ENCODE measurements around the gene NUDT9. TPM values are rescaled to one million over a fixed set of nuclear protein-coding genes. Genes with fewer than 3 reads are reported as not detected.
A peak's percentile ranks its signal among the peaks of the same experiment; 100 is the strongest.
"Not testable (repeated sequence)": the region's sequence is repeated elsewhere in the genome, so short reads cannot be mapped to it uniquely, and the experiment has no call there.

The NUDT9 gene
- total RNA-seq, 4 donors from 2014 or later = 23.1 to 40.9 (median 39.0) TPM

GRCh38 chr4:87387237-87387636, 35.1 kb upstream of the NUDT9 start:
- Histone ChIP-seq H3K4me3 (no peak overlapping the region), H3K27ac (no peak overlapping the region), H3K27me3 (no peaks in the 10 kb centered on the region), H3K36me3 (no peaks in the 10 kb centered on the region), H3K9me3 (peaks cover 0 to 4% of the 10 kb centered on the region in 2 donors), H3K4me1 (no peaks in the 10 kb centered on the region)
- no peak for DNase-seq
- intact Hi-C loops (cut with DNase I; ENCODE audit: low total_unique reads) = loop anchor here (10.0 kb wide), 1 partner anchor 78 kb away; no protein-coding TSS in a partner anchor
- TF ChIP-seq CTCF (IDR thresholded peaks at IDR 0.05) (no peak), POLR2A (IDR thresholded peaks at IDR 0.05) (no peak)

GRCh38 chr4:87388901-87389300, 33.5 kb upstream of the NUDT9 start:
- Histone ChIP-seq H3K9me3 (peaks cover 0 to 4% of the 10 kb centered on the region in 2 donors), H3K27ac (peak overlapping the region; percentile 94 to 97), H3K4me3 (peak overlapping the region in 1 of 2 donors; percentile 59), H3K27me3 (no peaks in the 10 kb centered on the region), H3K36me3 (no peaks in the 10 kb centered on the region), H3K4me1 (no peaks in the 10 kb centered on the region)
- no peak for DNase-seq
- no peak for TF ChIP-seq CTCF (IDR thresholded peaks at IDR 0.05)
- TF ChIP-seq POLR2A (IDR thresholded peaks at IDR 0.05) = no peak
- intact Hi-C loops (cut with DNase I; ENCODE audit: low total_unique reads) = loop anchor here (10.0 kb wide), 1 partner anchor 76 kb away; no protein-coding TSS in a partner anchor

GRCh38 chr4:87390055-87390454, 32.3 kb upstream of the NUDT9 start:
- H3K36me3 ChIP-seq; H3K27me3 ChIP-seq; H3K4me1 ChIP-seq; DNase-seq; H3K9me3 ChIP-seq; intact Hi-C loops (cut with DNase I; ENCODE audit: low total_unique reads): not testable (repeated sequence)
- peak overlapping the region; percentile 54 to 59 for H3K4me3 ChIP-seq
- H3K27ac ChIP-seq = peak overlapping the region; percentile 94 to 97

GRCh38 chr4:87390551-87390890, 31.9 kb upstream of the NUDT9 start:
- peaks cover 0 to 4% of the 10 kb centered on the region in 2 donors for H3K9me3 ChIP-seq
- H3K27me3 ChIP-seq = no peaks in the 10 kb centered on the region
- TF ChIP-seq POLR2A (IDR thresholded peaks at IDR 0.05) = no peak
- TF ChIP-seq CTCF (IDR thresholded peaks at IDR 0.05) = no peak
- H3K36me3 ChIP-seq = no peaks in the 10 kb centered on the region
- intact Hi-C loops (cut with DNase I; ENCODE audit: low total_unique reads) = no loop called here
- DNase-seq = no peak
- peak overlapping the region; percentile 94 to 97 for H3K27ac ChIP-seq
- H3K4me1 ChIP-seq = no peaks in the 10 kb centered on the region
- H3K4me3 ChIP-seq = peak overlapping the region; percentile 54 to 59

- intact Hi-C loops (cut with DNase I; ENCODE audit: low total_unique reads) = no loop called here
- Histone ChIP-seq H3K36me3 (no peaks in the 10 kb centered on the region), H3K9me3 (peaks cover 0 to 4% of the 10 kb centered on the region in 2 donors), H3K27me3 (no peaks in the 10 kb centered on the region), H3K4me3 (peak within 1 kb of the TSS; percentile 54 to 59), H3K27ac (peak within 1 kb of the TSS; percentile 94 to 97), H3K4me1 (no peaks in the 10 kb centered on the region)
- TF ChIP-seq CTCF (IDR thresholded peaks at IDR 0.05) (peak in 3 of 4 experiments; percentile 28 to 31 (median 30)), POLR2A (IDR thresholded peaks at IDR 0.05) (peak; percentile 80 to 93)
- DNase-seq = peak; percentile 92 to 96
Observed at GRCh38 chr4:87390891-87391575, 31.3 kb upstream of the NUDT9 start, which contains the start of gene HSD17B11. HSD17B11 (minus strand) TSS chr4:87391188; CDS start chr4:87391070, 118 bp downstream.
